ENCODE measurements around the gene CD320. TPM values are rescaled to one million over a fixed set of nuclear protein-coding genes. Genes with fewer than 3 reads are reported as not detected.
A peak's percentile ranks its signal among the peaks of the same experiment; 100 is the strongest.
"Not testable (repeated sequence)": the region's sequence is repeated elsewhere in the genome, so short reads cannot be mapped to it uniquely, and the experiment has no call there.

CD320 gene
- total RNA-seq, 1 donor from 2014 or later = 8.4 TPM

- DNase-seq = no peak
These were observed 25.8 kb upstream of the CD320 start for GRCh38 chr19:8333767-8334457.

GRCh38 chr19:8332976-8333766 is 25.0 kb upstream of the CD320 start:
- DNase-seq = no peak

- no peak for DNase-seq
These were observed 23.2 kb upstream of the CD320 start for GRCh38 chr19:8331263-8331845.

- DNase-seq = no peak
These were observed 21.8 kb upstream of the CD320 start for GRCh38 chr19:8329996-8330395.

- DNase-seq = no peak
These were observed 17.3 kb upstream of the CD320 start for GRCh38 chr19:8325454-8325853.

GRCh38 chr19:8324186-8325050 is 16.3 kb upstream of the CD320 start:
- DNase-seq = no peak

- DNase-seq = no peak
These were observed 15.6 kb upstream of the CD320 start for GRCh38 chr19:8323781-8324185.

GRCh38 chr19:8322638-8322997 is 14.5 kb upstream of the CD320 start:
- no peak for DNase-seq

- no peak for DNase-seq
These were observed 14.0 kb upstream of the CD320 start for GRCh38 chr19:8321986-8322637.

GRCh38 chr19:8321067-8321985 is 13.2 kb upstream of the CD320 start, which contains the start of the genes NDUFA7 and RPS28:
Gene NDUFA7 (minus strand): TSS chr19:8321375. CDS start chr19:8321358, 17 bp downstream.
Gene RPS28 (plus strand): TSS chr19:8321496. CDS start chr19:8321531, 35 bp downstream.
- DNase-seq = peak; percentile 97

GRCh38 chr19:8320564-8321066 is 12.5 kb upstream of the CD320 start:
- no peak for DNase-seq

- DNase-seq = no peak
These were observed 11.8 kb upstream of the CD320 start for GRCh38 chr19:8319807-8320520.

GRCh38 chr19:8318835-8319234 is 10.7 kb upstream of the CD320 start:
- not testable (repeated sequence) for DNase-seq

GRCh38 chr19:8316351-8317125 is 8.4 kb upstream of the CD320 start:
- no peak for DNase-seq

GRCh38 chr19:8314981-8315640 is 7.0 kb upstream of the CD320 start:
- DNase-seq = not testable (repeated sequence)

- no peak for DNase-seq
These were observed 3.5 kb upstream of the CD320 start for GRCh38 chr19:8311461-8312260.

- no peak for DNase-seq
These were observed 2.3 kb upstream of the CD320 start for GRCh38 chr19:8310342-8311055.
